Right renal pelvis (tissue), 4 donors: ENCODE data around the gene KCNMA1. TPM values are rescaled to one million over a fixed set of nuclear protein-coding genes. Genes with fewer than 3 reads are reported as not detected.

Source experiments
- DNase-seq, 4 donors: peaks; one replicate each; pipeline ENCODE4 v3.0.0-alpha.2; 2013; ENCODE audit warnings: low read depth in 4 of 4, low spot score in 3 of 4, missing footprints in 1 of 4
- polyA plus RNA-seq, 4 donors: library from polyadenylated mRNA; unstranded; fragments of 120-200 nt; gene quantifications; one replicate each; pipeline ENCODE4 v1.2.1, GENCODE V29; 2013; ENCODE audit not compliant: insufficient read length in 4 of 4

Gene KCNMA1
- polyA plus RNA-seq, 4 donors, result 2.9 to 4.8 (median 3.8) TPM

DNA sequence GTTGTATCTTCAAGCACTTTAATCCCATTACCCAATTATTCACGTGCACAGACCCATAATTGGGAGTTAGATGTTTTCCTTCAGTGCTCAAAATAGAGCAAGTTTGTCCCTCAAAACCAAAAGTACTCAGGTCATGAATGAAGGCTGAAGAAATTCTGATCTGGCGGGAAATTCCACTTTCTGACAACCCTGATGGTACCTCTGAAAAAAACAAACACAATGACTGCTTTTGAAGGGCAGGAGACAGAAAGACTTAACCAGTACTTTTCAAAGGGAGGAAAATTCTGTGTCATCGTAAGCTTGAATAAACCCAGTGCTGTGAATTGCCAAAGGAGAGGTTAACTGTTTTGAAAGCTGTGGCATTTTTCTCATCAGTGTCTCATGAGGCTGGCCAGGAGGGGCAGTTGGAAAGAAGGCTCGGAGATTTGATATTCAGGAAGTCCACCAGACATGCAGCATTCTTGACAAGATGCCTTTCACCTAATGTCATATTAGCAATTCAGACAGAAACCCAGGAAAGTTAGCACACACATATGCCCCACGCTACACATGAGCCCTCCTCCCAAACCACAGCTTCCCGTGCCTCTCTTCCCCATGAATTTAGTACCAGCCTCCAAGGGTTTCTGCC lies 347.0 kb downstream of the KCNMA1 start:
- DNase-seq, result no peak

DNA sequence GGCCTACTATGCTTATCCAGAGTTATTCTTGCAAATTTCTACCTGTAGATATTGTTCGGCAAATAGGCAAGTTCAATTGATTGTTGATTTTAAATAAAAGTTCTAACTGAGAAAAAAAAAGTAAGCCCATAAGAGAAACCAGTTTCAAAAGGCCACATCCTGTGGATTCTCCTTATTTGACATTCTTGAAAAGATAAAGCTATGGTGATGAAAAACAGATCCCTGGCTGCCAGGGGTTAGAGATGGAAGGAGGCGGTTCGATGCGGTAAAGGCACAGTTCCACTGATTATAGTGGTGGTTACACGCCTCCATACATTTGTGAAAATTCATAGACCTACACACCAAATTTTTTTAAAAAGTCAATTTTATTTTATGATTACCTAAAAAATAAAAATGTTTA lies 347.8 kb downstream of the KCNMA1 start:
- DNase-seq, result no peak

DNA sequence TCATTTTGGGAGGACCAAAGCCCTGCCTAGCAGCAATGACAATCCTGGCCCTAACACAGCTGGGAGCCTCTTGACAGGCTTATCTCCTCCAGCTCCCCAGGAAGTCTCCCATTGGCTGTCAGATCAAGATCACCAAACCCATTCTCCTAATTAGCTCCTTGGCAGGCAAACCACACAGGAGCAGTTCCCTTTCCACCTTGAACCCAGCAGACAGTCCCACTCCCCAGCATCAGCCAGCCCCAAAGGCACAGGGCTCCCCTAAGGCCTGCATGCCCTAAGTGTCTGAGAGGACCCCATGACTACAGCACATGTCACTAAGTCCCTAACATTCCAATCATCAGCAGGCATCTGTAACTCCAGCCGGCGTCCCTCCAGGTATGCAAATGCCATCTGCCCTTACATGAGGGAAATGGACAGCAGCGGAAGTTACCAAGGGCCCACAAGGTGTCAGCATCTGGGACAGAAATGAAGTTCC lies 348.5 kb downstream of the KCNMA1 start:
- DNase-seq, result no peak

DNA sequence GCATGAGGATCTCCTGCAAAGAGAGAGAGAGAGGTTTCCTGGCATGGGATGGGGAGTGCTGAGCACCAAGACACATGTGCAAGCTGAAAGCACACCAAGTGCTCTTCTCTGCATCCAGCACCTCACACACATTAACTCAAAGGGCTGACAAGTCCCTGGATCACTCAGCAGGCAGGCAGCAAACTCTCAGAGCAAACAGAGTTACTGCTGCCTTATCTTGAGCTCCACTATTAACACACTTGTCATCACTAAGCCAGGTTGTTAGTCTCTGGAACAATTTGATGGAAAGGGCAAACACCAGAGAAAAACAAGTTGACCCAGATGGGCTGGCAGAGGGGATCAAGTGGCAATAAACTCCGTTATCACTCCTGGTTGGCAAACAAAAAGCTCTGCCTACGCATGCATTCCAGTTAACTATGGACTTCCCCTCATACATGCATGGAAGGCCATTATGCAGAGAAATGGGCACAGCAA lies 349.9 kb downstream of the KCNMA1 start:
- DNase-seq, result no peak

DNA sequence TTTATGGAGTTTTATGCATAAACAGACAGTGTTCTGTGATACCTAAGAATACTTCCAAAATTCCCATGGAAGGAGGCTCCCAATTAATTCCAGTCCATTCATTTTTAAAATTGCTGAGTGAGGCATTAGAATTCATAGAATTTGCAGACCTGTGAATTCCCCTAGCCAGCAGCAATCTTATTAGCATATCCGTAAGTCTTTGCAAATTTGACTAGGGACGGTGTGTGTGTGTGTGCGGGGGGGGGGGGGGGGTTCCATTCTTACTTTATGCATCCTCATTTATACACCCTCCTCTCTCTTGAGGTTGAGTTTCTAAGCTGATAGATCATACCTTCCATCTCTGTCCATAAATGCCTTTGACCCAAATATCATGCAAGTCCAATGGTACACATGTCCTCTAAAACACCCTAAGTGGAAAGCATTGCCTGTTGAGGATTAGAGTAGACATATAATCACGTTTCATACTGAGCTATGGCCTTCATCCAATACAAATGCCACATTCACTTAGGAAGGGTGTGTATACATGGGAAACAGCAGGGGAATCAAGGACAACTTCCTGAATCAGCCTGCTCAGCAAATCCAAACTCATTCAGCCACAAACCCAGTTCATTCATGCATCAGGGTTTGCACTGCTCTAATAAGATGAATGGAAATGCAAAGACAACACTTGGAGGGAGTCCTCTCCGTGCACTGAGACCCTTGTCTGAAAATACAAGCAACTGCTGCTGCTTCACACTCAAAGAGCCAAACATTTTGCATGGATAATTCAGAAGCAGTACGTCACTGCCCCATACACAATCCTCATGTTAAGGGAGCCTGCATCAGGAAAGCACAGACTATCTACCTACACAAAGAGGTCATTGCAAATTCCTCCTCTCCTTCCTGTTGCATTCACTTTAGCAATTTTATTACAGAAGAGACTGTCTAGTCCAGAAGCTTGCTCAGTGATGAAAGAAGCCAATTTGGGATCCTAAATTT lies 350.8 kb downstream of the KCNMA1 start:
- no peak for DNase-seq

DNA sequence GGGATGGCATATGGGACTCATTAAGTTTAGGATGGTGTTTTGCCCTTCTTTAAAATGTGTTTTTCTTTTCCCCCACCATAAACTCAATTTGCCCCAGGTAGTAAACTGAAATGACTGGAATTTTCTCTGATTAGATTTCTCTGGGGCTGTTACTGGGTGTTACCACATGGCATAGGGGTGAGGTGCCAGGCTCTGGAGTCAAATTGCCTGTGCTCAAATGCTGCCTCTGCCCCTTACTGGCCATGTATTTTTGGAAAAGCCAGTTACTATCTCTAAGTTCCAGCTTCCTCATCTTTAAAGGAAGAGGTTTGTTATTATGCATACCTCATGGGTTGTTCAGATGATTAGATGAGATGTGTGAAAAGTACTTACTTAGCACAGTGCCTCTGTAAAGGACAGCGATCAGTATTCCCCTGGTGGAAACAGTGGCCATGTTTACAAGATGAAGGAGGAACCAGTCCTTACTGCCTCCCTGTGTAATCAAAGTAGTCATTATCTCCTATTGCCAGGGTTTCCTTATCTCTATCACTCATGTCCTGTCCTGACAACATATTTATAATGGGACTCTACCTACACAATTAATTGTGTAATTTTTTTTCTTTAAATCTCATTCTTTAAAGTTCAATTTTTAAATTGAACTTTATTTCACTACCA lies 352.0 kb downstream of the KCNMA1 start:
- DNase-seq, result no peak

DNA sequence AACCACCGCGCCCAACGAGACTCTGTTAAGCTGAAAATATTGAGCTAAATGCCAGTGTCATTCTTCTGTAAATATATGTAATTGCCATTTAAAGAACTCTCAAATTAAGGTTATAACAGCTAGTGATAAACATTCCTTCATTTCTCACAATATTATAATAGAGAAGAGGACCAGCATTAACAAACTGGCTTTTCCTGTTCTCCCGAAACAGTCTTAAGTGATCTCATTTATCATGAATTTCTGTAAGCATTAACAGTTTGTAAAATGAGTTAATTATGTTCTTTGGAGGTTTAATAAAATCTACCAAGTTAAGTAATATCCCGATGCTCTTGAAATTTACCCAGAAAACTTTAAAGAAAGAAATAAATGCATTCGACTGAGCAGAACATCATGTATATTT lies 352.8 kb downstream of the KCNMA1 start:
- no peak for DNase-seq

DNA sequence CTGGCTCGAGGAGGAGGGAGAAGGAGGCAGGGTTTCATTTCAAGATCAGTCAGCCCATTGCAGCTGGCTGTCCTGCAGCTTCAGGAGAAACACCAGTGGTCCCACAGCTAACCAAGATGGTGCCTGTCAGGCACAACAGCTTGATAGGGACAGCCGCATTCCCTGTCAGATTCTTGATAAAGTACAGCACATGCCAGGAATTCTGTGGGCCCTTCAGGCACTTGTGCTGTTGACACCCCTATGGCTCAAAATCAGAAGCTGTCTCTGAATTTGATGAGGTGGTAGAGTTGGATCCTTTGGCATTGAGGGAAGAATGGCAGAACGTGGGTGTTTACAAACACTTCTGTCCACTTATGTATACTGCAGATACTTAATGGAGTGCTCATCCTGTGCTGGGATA lies 354.3 kb downstream of the KCNMA1 start:
- no peak for DNase-seq

DNA sequence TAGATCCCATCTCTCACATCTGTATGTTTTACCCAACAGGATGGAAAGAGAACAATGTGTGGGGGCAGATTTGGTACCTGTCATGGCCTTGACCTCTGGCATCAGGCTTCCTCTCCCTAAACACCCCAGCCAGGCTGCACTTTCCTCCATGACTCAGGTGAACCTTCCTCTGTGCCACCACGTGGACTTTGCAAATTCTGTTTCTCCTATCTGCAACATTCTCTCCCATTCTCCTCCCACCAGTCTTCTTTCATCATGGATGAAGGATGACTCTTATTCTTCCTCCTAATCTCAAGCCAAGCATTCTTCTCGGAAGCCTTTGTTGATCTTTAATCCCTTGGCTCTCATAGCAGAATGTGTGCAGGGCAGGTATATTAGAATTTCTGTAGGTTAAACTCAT lies 355.4 kb downstream of the KCNMA1 start:
- no peak for DNase-seq

DNA sequence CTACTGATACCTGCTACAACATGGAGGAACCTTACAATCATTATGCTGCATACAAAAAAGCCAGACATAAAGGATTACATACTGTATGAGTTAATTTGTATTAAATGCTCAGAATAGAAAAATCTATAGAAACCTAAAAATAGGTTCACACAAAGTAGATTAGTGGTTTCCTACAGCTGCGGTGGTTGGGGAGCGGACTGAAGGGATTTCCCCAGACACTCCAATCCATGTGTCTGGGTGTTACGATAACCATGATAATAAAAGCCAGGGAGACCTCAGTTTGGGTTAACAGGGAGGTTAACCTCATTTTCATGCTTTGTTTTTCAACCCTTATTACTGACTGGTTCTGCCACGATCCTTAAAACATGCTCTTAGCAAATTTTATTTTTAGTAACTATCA lies 355.9 kb downstream of the KCNMA1 start:
- no peak for DNase-seq

DNA sequence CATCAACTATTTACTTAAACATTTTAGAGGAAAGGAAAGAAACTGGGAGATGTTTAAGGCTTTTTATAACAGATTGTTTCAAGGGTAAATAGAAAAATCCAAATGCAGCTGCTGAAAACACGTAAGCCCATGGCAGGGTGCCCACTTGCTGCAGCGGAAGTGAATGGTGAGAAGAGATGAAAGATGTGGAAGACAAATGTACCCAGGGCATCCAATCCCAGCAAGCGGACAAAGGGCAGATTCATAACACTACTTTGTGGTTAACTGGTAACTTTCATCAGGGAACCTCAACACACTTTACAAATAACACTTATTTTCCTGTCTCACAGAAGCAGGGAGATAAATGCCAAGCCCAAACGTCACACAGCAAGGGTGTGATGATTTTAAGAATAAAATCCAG lies 358.4 kb downstream of the KCNMA1 start:
- DNase-seq, result no peak

DNA sequence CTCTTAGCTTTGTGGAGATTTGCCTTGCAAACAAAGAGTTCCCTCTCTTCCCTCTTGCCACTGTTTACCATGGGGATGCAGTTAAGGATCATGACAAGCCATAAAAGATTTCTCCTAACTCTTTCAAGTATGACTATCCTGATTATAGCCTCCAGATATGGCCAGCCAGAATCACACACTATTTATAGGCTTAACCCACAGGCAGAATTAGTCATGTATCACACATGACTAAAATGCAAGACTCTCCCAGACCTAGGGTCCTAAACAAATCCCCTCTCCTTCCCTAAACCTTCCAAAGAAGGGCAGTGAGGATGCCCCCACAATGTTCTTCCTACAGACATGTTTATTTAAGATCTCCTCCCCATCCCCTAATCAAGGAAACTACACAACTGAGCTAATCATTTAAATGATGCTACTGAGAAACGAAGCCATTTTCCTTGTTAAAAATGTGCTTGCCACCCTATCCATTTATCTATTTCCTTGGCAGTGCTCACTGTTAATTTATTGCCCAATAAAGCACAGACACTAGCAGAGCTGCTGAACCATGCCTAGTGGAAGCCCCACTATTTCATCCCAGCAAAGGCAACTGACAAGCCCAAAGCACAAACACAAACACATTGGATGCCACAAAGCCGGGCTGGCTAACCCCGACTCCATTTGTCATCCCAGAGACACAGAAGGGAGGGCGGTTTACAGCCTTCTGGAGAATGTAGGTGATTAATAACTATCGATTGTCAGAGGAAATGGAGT lies 363.4 kb downstream of the KCNMA1 start:
- peak in 3 of 4 donors; percentile 4 to 37 (median 28) for DNase-seq

DNA sequence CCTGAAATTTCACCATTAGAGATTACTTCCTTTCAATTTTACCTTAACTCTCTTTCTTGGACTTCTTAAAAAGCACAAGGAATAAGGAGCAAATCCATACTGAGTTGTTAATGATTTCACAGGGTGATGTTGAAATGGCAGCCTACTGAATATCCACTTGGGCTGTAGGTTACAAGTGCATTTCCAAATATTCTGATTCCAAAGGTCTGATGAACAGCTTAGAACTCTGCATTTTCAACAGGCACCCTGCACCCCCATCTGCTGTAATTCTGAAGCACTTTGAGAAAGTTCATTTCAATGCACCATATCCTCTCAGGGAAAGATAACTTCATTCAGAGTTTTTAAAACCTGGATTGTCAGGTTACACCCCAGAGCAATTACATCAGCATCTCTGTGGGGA lies 368.4 kb downstream of the KCNMA1 start:
- DNase-seq, result no peak

DNA sequence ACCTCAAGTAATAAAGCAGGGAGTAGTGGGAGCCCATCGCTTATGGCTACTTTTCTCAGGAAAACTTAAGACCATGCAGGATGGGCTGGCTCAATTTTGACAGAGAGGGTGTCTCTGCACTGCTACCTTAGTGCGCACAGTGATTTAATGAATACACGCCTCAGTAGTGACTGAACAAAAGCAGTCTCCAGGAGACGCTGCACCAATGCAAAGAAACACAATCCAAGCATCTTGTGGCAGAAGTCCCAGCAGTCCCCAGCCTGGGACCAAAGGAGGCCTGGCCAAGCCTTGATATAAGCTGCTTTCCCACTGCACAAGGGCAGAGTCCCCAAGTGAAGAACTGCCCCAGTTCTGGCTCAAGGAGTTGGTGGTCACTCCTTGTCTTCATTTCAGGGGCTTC lies 368.9 kb downstream of the KCNMA1 start:
- no peak for DNase-seq

DNA sequence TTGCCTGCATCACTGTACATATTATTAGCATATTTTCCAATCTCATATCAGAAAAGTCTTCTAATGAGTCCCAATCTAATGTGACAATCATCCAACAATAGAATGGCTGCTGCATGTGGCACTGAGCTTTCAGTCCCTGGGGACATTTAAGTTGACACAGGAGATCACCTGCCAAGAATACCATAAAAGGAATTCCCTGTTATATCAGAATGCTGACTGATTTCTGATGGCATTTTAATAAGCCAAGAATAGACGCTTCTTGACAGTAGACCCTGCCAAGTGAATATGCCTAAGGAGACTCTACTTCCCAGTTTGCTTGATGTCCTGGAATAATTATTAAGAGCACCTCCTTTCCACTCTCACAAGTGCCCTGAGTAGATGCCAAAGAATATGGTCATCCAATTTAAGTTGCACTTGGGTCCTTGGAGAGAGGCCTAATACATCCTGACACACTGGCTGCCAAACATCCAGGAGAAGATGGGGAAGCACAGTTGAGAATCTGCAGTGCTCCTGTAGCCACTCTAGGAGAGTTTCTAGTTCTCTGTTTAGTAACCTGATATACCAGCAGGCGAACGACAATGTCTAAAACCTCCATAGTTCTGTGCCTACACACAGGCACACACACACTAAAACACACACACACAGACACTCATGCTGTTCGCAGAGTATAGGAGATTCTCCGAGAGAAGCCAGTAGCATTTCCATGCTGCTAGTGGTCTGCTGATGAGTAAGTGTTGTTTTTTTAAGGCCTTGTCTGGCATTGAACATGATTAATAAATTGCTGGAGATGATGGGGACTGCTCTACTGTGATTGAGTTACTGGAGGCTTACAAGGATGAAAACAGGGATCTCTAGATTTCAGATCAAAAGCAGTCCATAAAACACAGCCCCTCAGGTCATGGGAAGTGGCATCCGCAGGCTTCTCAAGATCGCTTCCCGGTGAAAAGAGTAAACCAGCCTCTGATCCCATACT lies 369.6 kb downstream of the KCNMA1 start:
- no peak for DNase-seq

DNA sequence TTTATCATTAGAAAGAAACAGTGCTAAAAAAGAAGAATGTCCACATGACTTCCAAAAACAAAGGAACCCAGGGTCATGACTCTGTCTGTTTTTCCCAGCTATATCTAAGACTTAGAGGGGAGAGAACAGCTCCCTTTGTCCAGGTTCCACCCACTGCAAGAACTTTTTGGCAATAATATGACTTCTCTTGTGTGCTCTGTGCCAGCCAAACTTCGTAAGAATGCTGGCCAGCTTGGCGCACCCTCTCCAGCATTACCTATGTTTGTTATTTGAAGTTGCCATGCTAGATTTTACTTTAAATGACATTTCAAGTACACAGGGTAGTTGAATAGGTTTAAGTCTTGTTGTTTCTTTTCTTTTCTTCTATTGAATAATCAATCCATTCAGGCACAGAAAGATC lies 371.4 kb downstream of the KCNMA1 start:
- no peak for DNase-seq

DNA sequence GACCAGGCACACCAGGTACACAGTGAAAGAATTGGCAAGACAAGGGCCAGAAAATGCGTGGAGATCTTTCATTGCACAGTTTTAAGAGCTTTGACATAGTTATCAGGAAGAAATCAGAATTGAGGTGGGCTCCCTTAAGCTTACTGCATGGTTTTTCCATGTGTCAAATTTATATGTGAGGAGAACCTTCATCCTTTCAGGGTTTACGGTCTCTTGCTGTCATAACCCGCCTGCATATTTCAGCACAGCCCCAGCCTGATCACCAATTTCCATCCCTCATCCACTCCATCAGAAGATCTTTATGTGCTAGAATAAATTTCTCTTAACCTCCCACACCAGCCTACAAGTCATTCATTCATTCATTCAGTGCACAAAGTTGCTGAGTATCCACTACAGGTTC lies 373.1 kb downstream of the KCNMA1 start:
- DNase-seq, result no peak

DNA sequence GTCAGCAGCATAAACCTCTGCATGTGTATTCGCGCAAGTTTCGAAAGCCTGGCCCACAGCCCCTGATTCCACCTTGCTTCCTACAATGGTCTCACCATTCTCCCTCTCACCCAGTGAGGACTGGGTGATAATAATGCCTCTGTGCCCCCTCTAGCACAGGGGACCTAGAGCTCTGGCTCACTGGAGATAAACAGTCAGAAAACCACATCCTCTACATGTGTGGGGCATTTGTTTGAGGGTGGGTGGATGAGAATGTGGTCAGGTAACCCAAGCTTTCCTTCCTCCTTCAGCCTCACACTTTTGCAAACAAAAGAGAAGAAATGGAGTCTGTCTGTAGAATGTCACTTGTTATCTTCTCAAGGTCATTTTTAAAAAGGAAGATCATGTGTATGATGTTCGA lies 373.5 kb downstream of the KCNMA1 start:
- no peak for DNase-seq

DNA sequence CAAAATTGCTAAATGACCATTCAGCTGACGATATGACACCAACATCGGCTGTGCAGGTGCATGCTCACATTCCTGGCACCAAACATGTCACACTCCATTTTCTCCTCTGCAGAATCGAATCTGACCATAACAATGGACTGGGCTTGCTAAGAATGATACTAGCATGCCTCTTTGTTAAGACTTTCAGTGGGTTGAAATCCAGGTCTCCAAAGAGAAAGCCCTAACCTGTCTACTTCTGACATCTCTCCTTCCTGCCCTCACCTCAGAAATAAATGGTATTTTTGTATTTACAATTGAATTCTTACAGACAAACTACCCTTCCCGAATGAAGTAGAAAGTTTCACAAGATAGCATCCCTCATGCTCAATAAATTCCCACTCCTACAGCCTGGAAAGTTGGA lies 373.9 kb downstream of the KCNMA1 start:
- DNase-seq, result no peak
